Mesenchymal stem cell (in vitro differentiated cells and primary cell): ENCODE measurements around the gene KYAT1.
A peak's percentile ranks its signal among the peaks of the same experiment; 100 is the strongest.
"Not testable (repeated sequence)": the region's sequence is repeated elsewhere in the genome, so short reads cannot be mapped to it uniquely, and the experiment has no call there.

Experiments used
- DNase-seq: peaks from one replicate; pipeline ENCODE4 v3.0.0-alpha.2; 2013
- H2AFZ ChIP-seq: one replicate; pipeline ENCODE4 v1.6.1; 2013; ENCODE audit warnings: low read depth, mild to moderate bottlenecking, control low read depth, inconsistent platforms, low read length, moderate library complexity
- H2AK5ac ChIP-seq: 2 replicates; pipeline ENCODE4 v1.6.1; 2013; ENCODE audit warnings: low read length, moderate library complexity, mild to moderate bottlenecking, inconsistent platforms; ENCODE audit not compliant: severe bottlenecking
- H2BK120ac ChIP-seq: one replicate; pipeline ENCODE4 v1.6.1; 2013; ENCODE audit warnings: low read depth, mild to moderate bottlenecking, inconsistent platforms, low read length, moderate library complexity
- H2BK12ac ChIP-seq, 2 experiments: one replicate each; pipeline ENCODE4 v1.6.1; 2013; ENCODE audit warnings: inconsistent platforms in 2 of 2, low read length in 2 of 2, mild to moderate bottlenecking in 2 of 2, moderate library complexity in 2 of 2, control low read depth in 1 of 2
- H2BK15ac ChIP-seq: one replicate; pipeline ENCODE4 v1.6.1; 2013; ENCODE audit warnings: mild to moderate bottlenecking, low read depth, inconsistent platforms; ENCODE audit not compliant: poor library complexity, severe bottlenecking
- H2BK5ac ChIP-seq: 2 replicates; pipeline ENCODE4 v1.6.1; 2013; ENCODE audit warnings: low read depth, mild to moderate bottlenecking, low read length, control low read depth, inconsistent platforms; ENCODE audit not compliant: poor library complexity, severe bottlenecking
- H3K14ac ChIP-seq, 2 experiments: one replicate each; pipeline ENCODE4 v1.6.1; 2013; ENCODE audit warnings: inconsistent platforms in 2 of 2, low read length in 2 of 2, control low read depth in 1 of 2, mild to moderate bottlenecking in 1 of 2, moderate library complexity in 1 of 2
- H3K18ac ChIP-seq, 2 experiments: one replicate each; pipeline ENCODE4 v1.6.1; 2013; ENCODE audit warnings: inconsistent platforms in 2 of 2, low read length in 2 of 2, control low read depth in 1 of 2, low read depth in 1 of 2, mild to moderate bottlenecking in 1 of 2
- H3K23ac ChIP-seq, 2 experiments: one replicate each; pipeline ENCODE4 v1.6.1; 2013; ENCODE audit warnings: inconsistent platforms in 2 of 2, low read length in 2 of 2, mild to moderate bottlenecking in 2 of 2, moderate library complexity in 2 of 2, control low read depth in 1 of 2
- H3K27ac ChIP-seq: 2 replicates; pipeline ENCODE4 v1.5.1; 2013; ENCODE audit warnings: mild to moderate bottlenecking, moderate library complexity, low read length, control low read depth, inconsistent platforms; ENCODE audit not compliant: poor library complexity, severe bottlenecking
- H3K27me3 ChIP-seq, 2 experiments: 2 replicates each; pipeline versions ENCODE4 v1.6.1 to v1.7.0; 2013; ENCODE audit warnings: low read length in 2 of 2, mild to moderate bottlenecking in 2 of 2, moderate library complexity in 2 of 2, control low read depth in 1 of 2, inconsistent platforms in 1 of 2; ENCODE audit not compliant: control insufficient read depth in 1 of 2, insufficient read depth in 1 of 2
- H3K36me3 ChIP-seq, 2 experiments: 2 replicates each; pipeline versions ENCODE4 v1.6.1 to v1.7.0; 2013; ENCODE audit warnings: low read length in 2 of 2, control low read depth in 1 of 2, inconsistent platforms in 1 of 2, low read depth in 1 of 2, mild to moderate bottlenecking in 1 of 2; ENCODE audit not compliant: insufficient read depth in 2 of 2, control insufficient read depth in 1 of 2
- H3K4ac ChIP-seq, 2 experiments: one replicate each; pipeline ENCODE4 v1.6.1; 2013; ENCODE audit warnings: inconsistent platforms in 2 of 2, low read length in 2 of 2, mild to moderate bottlenecking in 2 of 2, moderate library complexity in 2 of 2, control low read depth in 1 of 2, low read depth in 1 of 2
- H3K4me1 ChIP-seq: 2 replicates; pipeline ENCODE4 v1.6.1; 2013; ENCODE audit warnings: low read depth, low read length, control low read depth; ENCODE audit not compliant: control insufficient read depth, insufficient read depth
- H3K4me2 ChIP-seq: 2 replicates; pipeline ENCODE4 v1.6.1; 2013; ENCODE audit warnings: low read length, mild to moderate bottlenecking, inconsistent platforms; ENCODE audit not compliant: poor library complexity, severe bottlenecking
- H3K4me3 ChIP-seq, 2 experiments: 2 replicates each; pipeline versions ENCODE4 v1.5.1 to v1.7.0; 2013; ENCODE audit warnings: low read length in 2 of 2, mild to moderate bottlenecking in 2 of 2, control low read depth in 1 of 2, low read depth in 1 of 2; ENCODE audit not compliant: insufficient read depth in 1 of 2
- H3K79me1 ChIP-seq: replicated peaks from 2 replicates; pipeline ENCODE4 v1.6.1; 2013; ENCODE audit warnings: mild to moderate bottlenecking, control low read depth, low read length, inconsistent platforms; ENCODE audit not compliant: poor library complexity, severe bottlenecking
- H3K9ac ChIP-seq: 2 replicates; pipeline ENCODE4 v1.7.0; 2013; ENCODE audit warnings: mild to moderate bottlenecking, low read length, moderate library complexity
- H3K9me3 ChIP-seq: 2 replicates; pipeline ENCODE4 v1.7.0; 2013; ENCODE audit warnings: mild to moderate bottlenecking, low read length; ENCODE audit not compliant: control insufficient read depth
- H4K8ac ChIP-seq: one replicate; pipeline ENCODE4 v1.6.1; 2013; ENCODE audit warnings: inconsistent platforms, mild to moderate bottlenecking, low read length, moderate library complexity
- H4K91ac ChIP-seq: one replicate; pipeline ENCODE4 v1.6.1; 2013; ENCODE audit warnings: mild to moderate bottlenecking, low read length, inconsistent platforms
- WGBS: methylation state at CpG from one replicate; pipeline ENCODE4 v1.1.7; 2013; ENCODE audit warnings: mixed read lengths; 5-methylcytosine and 5-hydroxymethylcytosine counted together

KYAT1 gene

GRCh38 chr9:128846680-128847030, 35.1 kb downstream of the KYAT1 start:
- no peak overlapping the region for H4K91ac ChIP-seq
- H3K9ac ChIP-seq: no peak overlapping the region
- peaks cover 8 to 11% of the 10 kb centered on the region in 2 experiments for H3K36me3 ChIP-seq
- H3K27me3 ChIP-seq: no peaks in the 10 kb centered on the region
- H3K27ac ChIP-seq: no peak overlapping the region
- H3K79me1 ChIP-seq: peaks cover 14% of the 10 kb centered on the region
- H3K18ac ChIP-seq: no peak overlapping the region
- no peak overlapping the region for H2BK5ac ChIP-seq
- H3K9me3 ChIP-seq: peaks cover 5% of the 10 kb centered on the region
- no peak overlapping the region for H3K14ac ChIP-seq
- H2AK5ac ChIP-seq: no peak overlapping the region
- no peak overlapping the region for H2AFZ ChIP-seq
- no peak overlapping the region for H3K23ac ChIP-seq
- H3K4me1 ChIP-seq: peaks cover 2% of the 10 kb centered on the region
- DNase-seq: no peak
- no peak overlapping the region for H3K4me2 ChIP-seq
- H2BK120ac ChIP-seq: no peak overlapping the region
- no peak overlapping the region for H2BK12ac ChIP-seq
- no peak overlapping the region for H4K8ac ChIP-seq
- no peak overlapping the region for H2BK15ac ChIP-seq
- no peak overlapping the region for H3K4me3 ChIP-seq
- H3K4ac ChIP-seq: no peak overlapping the region
- 94% methylated on average over 3 of the region's 3 CpGs for WGBS

- WGBS: 79% methylated on average over 9 of the region's 13 CpGs
- peak; percentile 6 for DNase-seq
- H2BK5ac ChIP-seq: no peak overlapping the region
- no peak overlapping the region for H2BK120ac ChIP-seq
- H3K4me3 ChIP-seq: no peak overlapping the region
- peaks cover 5% of the 10 kb centered on the region for H3K9me3 ChIP-seq
- H3K9ac ChIP-seq: no peak overlapping the region
- no peak overlapping the region for H4K8ac ChIP-seq
- no peak overlapping the region for H4K91ac ChIP-seq
- no peak overlapping the region for H2BK12ac ChIP-seq
- no peak overlapping the region for H2AFZ ChIP-seq
- H2BK15ac ChIP-seq: no peak overlapping the region
- H2AK5ac ChIP-seq: no peak overlapping the region
- H3K36me3 ChIP-seq: peaks cover 8 to 11% of the 10 kb centered on the region in 2 experiments
- no peak overlapping the region for H3K18ac ChIP-seq
- peaks cover 2% of the 10 kb centered on the region for H3K4me1 ChIP-seq
- H3K27ac ChIP-seq: no peak overlapping the region
- no peak overlapping the region for H3K4me2 ChIP-seq
- no peak overlapping the region for H3K23ac ChIP-seq
- H3K79me1 ChIP-seq: peaks cover 12% of the 10 kb centered on the region
- no peaks in the 10 kb centered on the region for H3K27me3 ChIP-seq
- no peak overlapping the region for H3K4ac ChIP-seq
- no peak overlapping the region for H3K14ac ChIP-seq
Observed at GRCh38 chr9:128845186-128845931, 36.4 kb downstream of the KYAT1 start.

- H3K4me3 ChIP-seq, H2BK12ac ChIP-seq, H3K23ac ChIP-seq, H2AFZ ChIP-seq, H2BK15ac ChIP-seq, H4K8ac ChIP-seq, H3K27me3 ChIP-seq, H3K4ac ChIP-seq, H3K4me1 ChIP-seq, H3K14ac ChIP-seq, DNase-seq, H3K4me2 ChIP-seq, H3K27ac ChIP-seq, H3K9me3 ChIP-seq, H2BK5ac ChIP-seq, H3K18ac ChIP-seq, H2AK5ac ChIP-seq, H4K91ac ChIP-seq, H2BK120ac ChIP-seq, H3K9ac ChIP-seq: not testable (repeated sequence)
- H3K79me1 ChIP-seq: peaks cover 12% of the 10 kb centered on the region
- peaks cover 8 to 12% of the 10 kb centered on the region in 2 experiments for H3K36me3 ChIP-seq
- WGBS: 96% methylated on average over 7 of the region's 7 CpGs
Observed at GRCh38 chr9:128843171-128843570, 38.6 kb downstream of the KYAT1 start.

GRCh38 chr9:128841694-128842492, 39.9 kb downstream of the KYAT1 start:
- Histone ChIP-seq H3K4me2 (no peak overlapping the region), H3K9me3 (no peaks in the 10 kb centered on the region), H2BK120ac (no peak overlapping the region), H3K27me3 (no peaks in the 10 kb centered on the region), H3K18ac (no peak overlapping the region), H3K36me3 (peaks cover 15 to 22% of the 10 kb centered on the region in 2 experiments), H2AFZ (no peak overlapping the region), H2AK5ac (no peak overlapping the region), H2BK12ac (no peak overlapping the region), H2BK15ac (no peak overlapping the region), H2BK5ac (no peak overlapping the region), H3K4me1 (peaks cover 7% of the 10 kb centered on the region), H3K23ac (no peak overlapping the region), H3K9ac (no peak overlapping the region), H3K79me1 (peaks cover 8% of the 10 kb centered on the region), H3K14ac (no peak overlapping the region), H4K8ac (no peak overlapping the region), H4K91ac (no peak overlapping the region), H3K4me3 (no peak overlapping the region), H3K27ac (no peak overlapping the region), H3K4ac (no peak overlapping the region)
- no peak for DNase-seq
- WGBS: 94% methylated on average over 11 of the region's 12 CpGs
